Right lobe of liver (tissue), 6 donors: Measurements from ENCODE around the gene INPP5D. TPM values are rescaled to one million over a fixed set of nuclear protein-coding genes. Genes with fewer than 3 reads are reported as not detected.

Experiments
- ATAC-seq, 4 donors: fragments of 200-7000 bp; cut with Tn5 transposase; one replicate each; pipeline ENCODE4 v1.9.1; 2020; ENCODE audit warnings: mild to moderate bottlenecking in 4 of 4, moderate library complexity in 4 of 4
- DNase-seq, 3 donors: peaks; one replicate each; pipeline ENCODE4 v3.0.0-alpha.2; 2020
- H3K27ac ChIP-seq, 3 donors: fragments of 200-600 bp; one replicate each; pipeline ENCODE4 v1.8.0; 2022
- H3K27me3 ChIP-seq, 2 donors: fragments of 200-600 bp; one replicate each; pipeline ENCODE4 v1.8.0; 2022
- H3K36me3 ChIP-seq, 4 donors: fragments of 200-600 bp; sonication (generic) in 1 of 4; one replicate each; pipeline versions ENCODE4 v1.5.1 to v1.8.0; 2017 to 2022; ENCODE audit warnings: control low read depth in 1 of 4
- H3K4me1 ChIP-seq, 4 donors: fragments of 200-600 bp; sonication (generic) in 1 of 4; one replicate each; pipeline versions ENCODE4 v1.5.1 to v1.8.0; 2017 to 2022; ENCODE audit warnings: control low read depth in 1 of 4
- H3K4me3 ChIP-seq, 3 donors: fragments of 200-600 bp; one replicate each; pipeline ENCODE4 v1.8.0; 2022
- H3K9me3 ChIP-seq, 4 donors: fragments of 200-600 bp; sonication (generic) in 1 of 4; one replicate each; pipeline versions ENCODE4 v1.5.1 to v1.8.0; 2017 to 2022; ENCODE audit warnings: control low read depth in 1 of 4
- CTCF ChIP-seq, 4 donors: fragments of 200-600 bp in 3 of 4; fragments of 450-650 bp in 1 of 4; IDR thresholded peaks; one replicate each; pipeline versions ENCODE4 v1.5.1 to v1.8.0; 2016 to 2022; ENCODE audit warnings: antibody characterized with exemption in 4 of 4, mild to moderate bottlenecking in 2 of 4
- POLR2A ChIP-seq: fragments of 450-650 bp; IDR thresholded peaks from one replicate; pipeline ENCODE4 v1.6.1; 2017; ENCODE audit warnings: antibody characterized with exemption, mild to moderate bottlenecking
- WGBS: methylation state at CpG from one replicate; pipeline ENCODE4 v1.1.6; 2018; ENCODE audit warnings: low coverage, low lambda C conversion rate; ENCODE audit not compliant: insufficient coverage; ENCODE audit errors: missing lambda C conversion rate; 5-methylcytosine and 5-hydroxymethylcytosine counted together
- intact Hi-C, 2 donors: fragments of 100-400 bp; cut with DNase I; formaldehyde crosslinking; loops; one replicate each; pipeline versions ENCODE4 v1.11.2 to v1.14.1; 2022
- total RNA-seq, 6 experiments: library from RNA; depleted of rRNA in 2 of 6; stranded (reverse); fragments of >200 nt in 2 of 6; fragmentation: NEBNext Ultra II Directional in 3 of 6; extraction: Animal tissue kit (Norgen Biotek cat#: 25700) in 3 of 6; gene quantifications; one replicate each; pipeline versions ENCODE4 v1.1.0 to v1.2.4, GENCODE V29; 2016 to 2023
- donor health status: DM: no; HTN: yes; CAD: no.
- donor health status: DM: no; HTN: no; CAD: no.
- donor health status: DM: no; HTN: no; CAD: no.
- donor health status: DM: no; HTN: yes; CAD: no.
- donor health status: DM: no; HTN: yes; CAD: no.

INPP5D gene
- total RNA-seq, 6 experiments from 2014 or later, result 3.5 to 8.1 (median 5.5) TPM

DNA sequence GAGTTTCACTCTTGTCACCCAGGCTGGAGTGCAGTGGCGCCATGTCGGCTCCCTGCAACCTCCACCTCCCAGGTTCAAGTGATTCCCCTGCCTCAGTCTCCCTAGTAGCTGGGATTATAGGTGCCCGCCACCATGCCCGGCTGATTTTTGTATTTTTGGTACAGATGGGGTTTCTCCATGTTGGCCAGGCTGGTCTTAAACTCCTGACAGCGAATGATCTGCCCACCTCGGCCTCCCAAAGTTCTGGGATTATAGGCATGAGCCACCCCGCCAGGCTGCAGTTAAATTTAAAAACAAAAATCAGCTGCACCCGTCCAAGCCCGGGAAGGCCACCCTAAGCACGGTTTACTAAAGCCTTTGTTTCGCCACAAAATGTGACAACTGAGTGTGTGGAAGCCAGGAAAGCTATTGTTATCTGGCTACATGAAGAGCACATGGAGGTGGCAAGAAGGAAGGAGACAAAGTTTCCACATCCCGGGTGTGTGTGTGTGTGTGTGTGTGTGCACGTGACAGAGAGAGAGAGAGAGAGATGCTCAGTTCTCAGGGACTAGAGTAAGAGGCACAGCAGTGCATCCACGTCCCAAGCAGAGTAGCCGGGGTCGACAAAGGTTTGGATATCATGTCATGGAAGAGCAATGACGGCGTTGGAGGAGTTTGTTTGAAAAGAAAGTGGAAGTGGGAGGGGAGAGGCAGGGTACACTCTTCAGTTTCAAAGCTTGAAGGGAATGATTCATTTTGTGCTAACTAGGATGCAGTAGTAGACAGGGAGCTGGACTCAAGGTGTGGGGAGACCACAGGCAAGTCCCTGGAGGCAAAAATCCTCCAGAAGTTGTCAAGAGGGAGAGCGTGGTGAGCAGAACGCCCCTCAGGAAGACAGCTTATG is 20.1 kb downstream of the INPP5D start:
- DNase-seq (peak in 1 of 3 donors; percentile 42), ATAC-seq (no peak)
- intact Hi-C loops, result no loop called here
- Histone ChIP-seq H3K9me3 (no peaks in the 10 kb centered on the region), H3K27me3 (no peaks in the 10 kb centered on the region), H3K27ac (no peak overlapping the region), H3K4me1 (no peaks in the 10 kb centered on the region), H3K4me3 (no peak overlapping the region), H3K36me3 (no peaks in the 10 kb centered on the region)
- TF ChIP-seq POLR2A (no peak), CTCF (IDR thresholded peaks at IDR 0.05) (no peak)
- WGBS, result 62% methylated on average over 15 of the region's 20 CpGs

- ATAC-seq (no peak), DNase-seq (peak in 1 of 3 donors; percentile 38)
- TF ChIP-seq CTCF (IDR thresholded peaks at IDR 0.05) (no peak), POLR2A (no peak)
- intact Hi-C loops, result no loop called here
- Histone ChIP-seq H3K4me1 (no peaks in the 10 kb centered on the region), H3K27me3 (no peaks in the 10 kb centered on the region), H3K36me3 (no peaks in the 10 kb centered on the region), H3K9me3 (no peaks in the 10 kb centered on the region), H3K4me3 (no peak overlapping the region), H3K27ac (no peak overlapping the region)
- WGBS, result 0% methylated on average over 1 of the region's 11 CpGs
These were observed 20.7 kb downstream of the INPP5D start for GRCh38 chr2:233080836-233081229.

- 69% methylated on average over 7 of the region's 9 CpGs for WGBS
- Histone ChIP-seq H3K4me3 (no peak overlapping the region), H3K9me3 (no peaks in the 10 kb centered on the region), H3K27ac (no peak overlapping the region), H3K36me3 (no peaks in the 10 kb centered on the region), H3K27me3 (no peaks in the 10 kb centered on the region), H3K4me1 (no peaks in the 10 kb centered on the region)
- intact Hi-C loops, result no loop called here
- DNase-seq, result no peak
- no peak for TF ChIP-seq CTCF (IDR thresholded peaks at IDR 0.05)
- TF ChIP-seq POLR2A, result no peak
- ATAC-seq, result peak; percentile 10 to 50 (median 32)
These were observed 21.1 kb downstream of the INPP5D start for GRCh38 chr2:233081232-233081730.

GRCh38 chr2:233081731-233082221 is 21.6 kb downstream of the INPP5D start:
- ATAC-seq (no peak), DNase-seq (peak in 1 of 3 donors; percentile 47)
- Histone ChIP-seq H3K27me3 (no peaks in the 10 kb centered on the region), H3K27ac (no peak overlapping the region), H3K4me3 (no peak overlapping the region), H3K4me1 (no peaks in the 10 kb centered on the region), H3K9me3 (no peaks in the 10 kb centered on the region), H3K36me3 (no peaks in the 10 kb centered on the region)
- TF ChIP-seq CTCF (IDR thresholded peaks at IDR 0.05) (no peak), POLR2A (no peak)
- intact Hi-C loops, result no loop called here
- 80% methylated on average over 1 of the region's 13 CpGs for WGBS
